Smooth muscle cell (in vitro differentiated cells): ENCODE data around the gene NFYB. TPM values are rescaled to one million over a fixed set of nuclear protein-coding genes. Genes with fewer than 3 reads are reported as not detected.
A peak's percentile ranks its signal among the peaks of the same experiment; 100 is the strongest.
"Not testable (repeated sequence)": the region's sequence is repeated elsewhere in the genome, so short reads cannot be mapped to it uniquely, and the experiment has no call there.

ENCODE experiments used
- DNase-seq: peaks from one replicate; lab custom pipeline; 2025; ENCODE audit not compliant: unreplicated experiment; lab: John Stamatoyannopoulos, UW
- H2AFZ ChIP-seq: fragments of 200-600 bp; sonication (generic); 2 replicates; pipeline ENCODE4 v1.6.0; 2016; ENCODE audit warnings: antibody characterized with exemption, low read depth, mild to moderate bottlenecking
- H3F3A ChIP-seq: fragments of 200-600 bp; sonication (generic); 2 replicates; pipeline ENCODE4 v1.6.0; 2017; ENCODE audit warnings: antibody characterized with exemption, low read depth
- H3K27ac ChIP-seq: fragments of 200-600 bp; sonication (generic); 2 replicates; pipeline ENCODE4 v1.5.1; 2016; ENCODE audit warnings: low read depth, mild to moderate bottlenecking
- H3K27me3 ChIP-seq: fragments of 200-600 bp; sonication (generic); 2 replicates; pipeline ENCODE4 v1.6.1; 2016; ENCODE audit warnings: low read depth, mild to moderate bottlenecking
- H3K36me3 ChIP-seq: fragments of 200-600 bp; sonication (generic); 2 replicates; pipeline ENCODE4 v1.5.1; 2016; ENCODE audit warnings: low read depth
- H3K4me1 ChIP-seq: fragments of 200-600 bp; sonication (generic); 2 replicates; pipeline ENCODE4 v1.5.1; 2016; ENCODE audit warnings: low read depth
- H3K4me2 ChIP-seq: fragments of 200-600 bp; sonication (generic); 2 replicates; pipeline ENCODE4 v1.6.0; 2016; ENCODE audit warnings: mild to moderate bottlenecking
- H3K4me3 ChIP-seq: fragments of 200-600 bp; sonication (generic); 2 replicates; pipeline ENCODE4 v1.5.1; 2016; ENCODE audit warnings: mild to moderate bottlenecking
- H3K79me2 ChIP-seq: fragments of 200-600 bp; sonication (generic); 2 replicates; pipeline ENCODE4 v1.6.0; 2016; ENCODE audit warnings: low read depth, mild to moderate bottlenecking
- H3K9ac ChIP-seq: fragments of 200-600 bp; sonication (generic); 2 replicates; pipeline ENCODE4 v1.6.0; 2016; ENCODE audit warnings: low read depth
- H3K9me3 ChIP-seq: fragments of 200-600 bp; sonication (generic); replicated peaks from 2 replicates; pipeline ENCODE4 v1.5.1; 2016; ENCODE audit warnings: low read depth
- H4K20me1 ChIP-seq: fragments of 200-600 bp; sonication (generic); 2 replicates; pipeline ENCODE4 v1.6.0; 2016; ENCODE audit warnings: low read depth
- WGBS: methylation state at CpG from one replicate; pipeline ENCODE4 v1.1.7; 2016; ENCODE audit warnings: low lambda C conversion rate; 5-methylcytosine and 5-hydroxymethylcytosine counted together
- polyA plus RNA-seq: library from polyadenylated mRNA; unstranded; fragments of >200 nt; fragmentation: Nextera tagmentation; extraction: Ambion mirVana; gene quantifications from 2 replicates; pipeline ENCODE4 v1.2.1, GENCODE V29; 2016
- total RNA-seq: library from RNA; depleted of rRNA; stranded (reverse); fragments of >200 nt; gene quantifications from 2 replicates; pipeline ENCODE4 v1.2.3, GENCODE V29; 2014
- TF ChIP-seq, protein P1 (sequence below): fragments of 200-600 bp; sonication (generic); IDR thresholded peaks from 2 replicates; pipeline ENCODE4 v1.5.1; 2017; ENCODE audit warnings: borderline replicate concordance, mild to moderate bottlenecking, antibody characterized with exemption; ENCODE audit not compliant: insufficient read depth, poor library complexity, severe bottlenecking

Gene NFYB
- total and polyA plus RNA-seq, 2 experiments from 2014 or later, result 20.2 to 22.6 TPM

DNA sequence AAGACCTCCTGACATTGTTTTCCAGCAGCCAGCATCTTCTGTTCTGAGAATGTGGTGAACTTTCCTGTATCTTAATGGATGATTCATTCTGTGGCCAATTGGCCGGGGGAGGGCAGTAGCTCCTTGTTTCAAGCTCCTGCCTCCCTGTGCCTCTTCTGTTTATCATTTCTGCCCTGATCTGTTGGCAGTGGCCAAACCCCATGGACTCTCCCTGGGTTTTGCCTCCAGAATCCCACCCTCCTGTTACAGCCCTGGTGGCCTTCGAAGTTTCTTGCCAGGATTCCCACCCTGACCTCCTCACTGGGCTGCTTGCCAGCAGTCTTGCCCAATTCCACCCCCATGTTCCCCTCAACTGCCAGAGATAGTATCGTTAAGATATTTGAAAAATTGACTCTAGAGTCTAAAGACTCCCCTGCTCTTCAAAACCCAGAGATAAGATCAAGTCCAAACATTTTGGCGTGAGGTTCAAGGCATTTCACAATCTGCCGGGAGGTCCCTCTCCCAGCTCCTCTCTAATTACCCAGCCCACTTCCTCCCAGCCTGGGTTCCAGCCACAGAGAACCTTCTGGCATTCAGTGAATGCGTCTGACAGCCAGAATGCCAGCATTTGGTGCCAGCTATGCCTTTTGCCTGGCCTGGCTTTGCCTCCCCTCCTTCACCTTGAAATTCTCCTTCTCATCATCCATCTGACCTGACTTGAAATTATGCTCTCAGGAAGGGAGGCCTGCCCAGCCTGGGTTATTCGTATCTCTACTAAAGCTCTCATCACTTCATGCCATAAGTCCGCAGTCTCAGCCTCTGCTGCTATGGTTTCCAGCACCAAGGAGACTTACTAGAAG, 39.9 kb upstream of the NFYB start:
- TF ChIP-seq, protein P1, sequence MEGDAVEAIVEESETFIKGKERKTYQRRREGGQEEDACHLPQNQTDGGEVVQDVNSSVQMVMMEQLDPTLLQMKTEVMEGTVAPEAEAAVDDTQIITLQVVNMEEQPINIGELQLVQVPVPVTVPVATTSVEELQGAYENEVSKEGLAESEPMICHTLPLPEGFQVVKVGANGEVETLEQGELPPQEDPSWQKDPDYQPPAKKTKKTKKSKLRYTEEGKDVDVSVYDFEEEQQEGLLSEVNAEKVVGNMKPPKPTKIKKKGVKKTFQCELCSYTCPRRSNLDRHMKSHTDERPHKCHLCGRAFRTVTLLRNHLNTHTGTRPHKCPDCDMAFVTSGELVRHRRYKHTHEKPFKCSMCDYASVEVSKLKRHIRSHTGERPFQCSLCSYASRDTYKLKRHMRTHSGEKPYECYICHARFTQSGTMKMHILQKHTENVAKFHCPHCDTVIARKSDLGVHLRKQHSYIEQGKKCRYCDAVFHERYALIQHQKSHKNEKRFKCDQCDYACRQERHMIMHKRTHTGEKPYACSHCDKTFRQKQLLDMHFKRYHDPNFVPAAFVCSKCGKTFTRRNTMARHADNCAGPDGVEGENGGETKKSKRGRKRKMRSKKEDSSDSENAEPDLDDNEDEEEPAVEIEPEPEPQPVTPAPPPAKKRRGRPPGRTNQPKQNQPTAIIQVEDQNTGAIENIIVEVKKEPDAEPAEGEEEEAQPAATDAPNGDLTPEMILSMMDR, result peak; percentile 12
- Histone ChIP-seq H3K36me3 (no peaks in the 10 kb centered on the region), H3K9ac (no peak overlapping the region), H3K9me3 (no peaks in the 10 kb centered on the region), H4K20me1 (no peaks in the 10 kb centered on the region), H3K4me2 (peak overlapping the region; percentile 34), H3K27ac (no peak overlapping the region), H3K4me3 (no peak overlapping the region), H3K4me1 (no peaks in the 10 kb centered on the region), H3K27me3 (no peaks in the 10 kb centered on the region), H3K79me2 (no peaks in the 10 kb centered on the region), H2AFZ (no peak overlapping the region), H3F3A (no peaks in the 10 kb centered on the region)
- no peak for DNase-seq
- 42% methylated on average over 8 of the region's 8 CpGs for WGBS

DNA sequence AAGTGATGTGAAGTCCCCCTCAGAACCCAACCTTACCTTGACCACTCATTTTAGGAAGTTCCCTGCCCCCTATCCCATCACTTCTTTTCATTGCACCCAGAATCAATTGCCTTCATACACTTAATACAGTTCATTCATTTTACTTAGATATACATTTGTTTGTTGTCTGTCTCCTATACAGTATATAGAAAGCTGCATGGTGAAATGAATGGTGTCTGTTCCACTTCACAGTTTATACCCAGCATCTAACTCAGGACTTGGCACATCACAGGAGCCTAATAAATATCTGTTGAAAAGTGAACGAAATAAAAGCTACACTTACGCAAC, 39.3 kb upstream of the NFYB start:
- 30% methylated on average over 2 of the region's 2 CpGs for WGBS
- H3K79me2 ChIP-seq, result no peaks in the 10 kb centered on the region
- TF ChIP-seq, protein P1, result no peak
- no peaks in the 10 kb centered on the region for H3K9me3 ChIP-seq
- no peaks in the 10 kb centered on the region for H4K20me1 ChIP-seq
- H3K27ac ChIP-seq, result no peak overlapping the region
- H3K4me3 ChIP-seq, result no peak overlapping the region
- H3K9ac ChIP-seq, result no peak overlapping the region
- no peak for DNase-seq
- H2AFZ ChIP-seq, result no peak overlapping the region
- H3K27me3 ChIP-seq, result no peaks in the 10 kb centered on the region
- no peaks in the 10 kb centered on the region for H3K36me3 ChIP-seq
- no peak overlapping the region for H3K4me2 ChIP-seq
- no peaks in the 10 kb centered on the region for H3F3A ChIP-seq
- no peaks in the 10 kb centered on the region for H3K4me1 ChIP-seq

DNA sequence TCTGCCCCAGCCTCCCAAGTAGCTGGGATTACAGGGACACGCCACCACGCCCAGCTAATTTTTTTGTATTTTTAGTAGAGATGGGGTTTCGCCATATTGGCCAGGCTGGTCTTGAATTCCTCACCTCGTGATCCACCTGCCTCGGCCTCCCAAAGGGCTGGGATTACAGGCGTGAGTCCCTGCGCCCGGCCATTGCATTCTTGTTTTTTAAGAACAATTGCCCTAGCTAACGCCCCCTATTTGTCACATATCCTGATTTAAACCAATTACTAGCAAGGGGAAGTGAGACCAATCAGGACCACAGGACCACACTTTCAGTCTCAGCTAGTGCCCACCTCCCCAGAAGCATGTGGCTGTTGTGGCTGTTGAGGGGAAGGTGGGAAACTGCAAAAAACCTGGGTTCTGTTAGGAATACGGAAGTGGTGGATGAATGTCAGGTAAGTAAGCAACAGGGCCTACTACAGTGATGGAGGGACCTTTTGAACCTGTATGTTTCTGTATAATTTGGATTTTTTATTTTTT, 37.8 kb upstream of the NFYB start:
- 83% methylated on average over 10 of the region's 10 CpGs for WGBS
- no peak overlapping the region for H3K9ac ChIP-seq
- no peak overlapping the region for H3K4me3 ChIP-seq
- no peaks in the 10 kb centered on the region for H3K36me3 ChIP-seq
- H4K20me1 ChIP-seq, result no peaks in the 10 kb centered on the region
- no peaks in the 10 kb centered on the region for H3K79me2 ChIP-seq
- TF ChIP-seq, protein P1, result no peak
- H3K9me3 ChIP-seq, result no peaks in the 10 kb centered on the region
- no peaks in the 10 kb centered on the region for H3F3A ChIP-seq
- no peak for DNase-seq
- no peak overlapping the region for H3K4me2 ChIP-seq
- H2AFZ ChIP-seq, result no peak overlapping the region
- no peak overlapping the region for H3K27ac ChIP-seq
- H3K27me3 ChIP-seq, result no peaks in the 10 kb centered on the region
- no peaks in the 10 kb centered on the region for H3K4me1 ChIP-seq

DNA sequence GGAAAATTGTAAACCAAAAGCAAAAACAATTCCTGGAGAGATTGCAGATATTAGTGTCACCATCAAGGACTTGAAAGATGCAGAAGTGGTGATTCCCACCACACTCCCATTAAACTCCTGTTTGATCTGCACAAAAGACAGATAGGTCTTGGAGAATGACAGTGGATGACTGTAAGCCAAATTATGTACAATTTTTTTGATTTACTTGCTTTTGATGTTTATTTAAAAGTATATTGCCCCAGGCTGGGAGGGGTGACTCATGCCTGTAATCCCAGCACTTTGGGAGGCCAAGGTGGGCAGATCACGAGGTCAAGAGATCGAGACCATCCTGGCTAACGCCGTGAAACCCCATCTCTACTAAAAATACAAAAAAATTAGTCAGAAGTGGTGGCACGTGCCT, 35.8 kb upstream of the NFYB start:
- not testable (repeated sequence) for H3K27ac ChIP-seq, H3F3A ChIP-seq, H3K4me3 ChIP-seq, H2AFZ ChIP-seq, H4K20me1 ChIP-seq, H3K79me2 ChIP-seq, H3K4me2 ChIP-seq, H3K9ac ChIP-seq, H3K4me1 ChIP-seq, DNase-seq, H3K9me3 ChIP-seq, H3K27me3 ChIP-seq, H3K36me3 ChIP-seq
- WGBS, result 92% methylated on average over 5 of the region's 5 CpGs
